ENCODE results near the gene SLC6A17.

- TF ChIP-seq, protein P1, sequence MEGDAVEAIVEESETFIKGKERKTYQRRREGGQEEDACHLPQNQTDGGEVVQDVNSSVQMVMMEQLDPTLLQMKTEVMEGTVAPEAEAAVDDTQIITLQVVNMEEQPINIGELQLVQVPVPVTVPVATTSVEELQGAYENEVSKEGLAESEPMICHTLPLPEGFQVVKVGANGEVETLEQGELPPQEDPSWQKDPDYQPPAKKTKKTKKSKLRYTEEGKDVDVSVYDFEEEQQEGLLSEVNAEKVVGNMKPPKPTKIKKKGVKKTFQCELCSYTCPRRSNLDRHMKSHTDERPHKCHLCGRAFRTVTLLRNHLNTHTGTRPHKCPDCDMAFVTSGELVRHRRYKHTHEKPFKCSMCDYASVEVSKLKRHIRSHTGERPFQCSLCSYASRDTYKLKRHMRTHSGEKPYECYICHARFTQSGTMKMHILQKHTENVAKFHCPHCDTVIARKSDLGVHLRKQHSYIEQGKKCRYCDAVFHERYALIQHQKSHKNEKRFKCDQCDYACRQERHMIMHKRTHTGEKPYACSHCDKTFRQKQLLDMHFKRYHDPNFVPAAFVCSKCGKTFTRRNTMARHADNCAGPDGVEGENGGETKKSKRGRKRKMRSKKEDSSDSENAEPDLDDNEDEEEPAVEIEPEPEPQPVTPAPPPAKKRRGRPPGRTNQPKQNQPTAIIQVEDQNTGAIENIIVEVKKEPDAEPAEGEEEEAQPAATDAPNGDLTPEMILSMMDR (IDR thresholded peaks at IDR 0.05) = no peak
- TF ChIP-seq POLR2A (IDR thresholded peaks at IDR 0.05) = no peak
Observed at GRCh38 chr1:110183642-110184167, 33.4 kb downstream of the SLC6A17 start.
